HEK293T (cell line): Measurements from ENCODE around the gene NCKAP5L.

Experiments used
- CTCF ChIA-PET: fragments of 350-600 bp; formaldehyde crosslinking; extraction: SDS; loops from one replicate; lab custom pipeline; 2021; ENCODE audit warnings: antibody characterized with exemption, inconsistent platforms; lab: Yijun Ruan, JAX
- POLR2A ChIA-PET: fragments of 350-600 bp; formaldehyde crosslinking; extraction: SDS; loops from one replicate; lab custom pipeline; 2020; ENCODE audit warnings: antibody characterized with exemption, inconsistent platforms; lab: Yijun Ruan, JAX
- DNase-seq: peaks from one replicate; pipeline ENCODE4 v3.0.0; 2012; ENCODE audit warnings: mixed read lengths; ENCODE audit errors: extremely low spot score
- ARNT ChIP-seq: fragments of 450-650 bp; IDR thresholded peaks from 2 replicates; pipeline ENCODE4 v1.6.1; 2017; ENCODE audit warnings: mild to moderate bottlenecking
- BHLHE40 ChIP-seq: fragments of 450-650 bp; IDR thresholded peaks from 2 replicates; pipeline ENCODE4 v1.6.1; 2016; ENCODE audit warnings: mild to moderate bottlenecking, moderate library complexity, borderline replicate concordance
- CTBP1 ChIP-seq: fragments of 450-650 bp; IDR thresholded peaks from 2 replicates; pipeline ENCODE4 v1.6.1; 2016; ENCODE audit warnings: borderline replicate concordance
- ELF4 ChIP-seq: fragments of 450-650 bp; IDR thresholded peaks from 2 replicates; pipeline ENCODE4 v1.6.1; 2017; ENCODE audit warnings: antibody characterized with exemption
- FOXA1 ChIP-seq: fragments of 450-650 bp; IDR thresholded peaks from 2 replicates; pipeline ENCODE4 v1.6.1; 2016; ENCODE audit warnings: mild to moderate bottlenecking
- FOXK2 ChIP-seq: fragments of 450-650 bp; IDR thresholded peaks from 2 replicates; pipeline ENCODE4 v1.6.1; 2016; ENCODE audit warnings: mild to moderate bottlenecking
- FOXM1 ChIP-seq: fragments of 450-650 bp; IDR thresholded peaks from 2 replicates; pipeline ENCODE4 v1.6.1; 2017; ENCODE audit warnings: mild to moderate bottlenecking, borderline replicate concordance
- HDGF ChIP-seq: fragments of 450-650 bp; IDR thresholded peaks from 2 replicates; pipeline ENCODE4 v1.6.1; 2017; ENCODE audit warnings: antibody characterized with exemption, borderline replicate concordance
- L3MBTL2 ChIP-seq: fragments of 450-650 bp; conservative IDR thresholded peaks from 2 replicates; pipeline ENCODE4 v1.6.1; 2016; ENCODE audit warnings: mild to moderate bottlenecking
- LEF1 ChIP-seq: fragments of 450-650 bp; IDR thresholded peaks from 2 replicates; pipeline ENCODE4 v1.6.1; 2017; ENCODE audit warnings: mild to moderate bottlenecking, borderline replicate concordance
- NFRKB ChIP-seq: fragments of 450-650 bp; IDR thresholded peaks from 2 replicates; pipeline ENCODE4 v1.6.1; 2016; ENCODE audit warnings: mild to moderate bottlenecking, moderate library complexity
- PKNOX1 ChIP-seq: fragments of 450-650 bp; IDR thresholded peaks from 2 replicates; pipeline ENCODE4 v1.6.1; 2016
- SP1 ChIP-seq: fragments of 450-650 bp; IDR thresholded peaks from 2 replicates; pipeline ENCODE4 v1.6.1; 2017
- SUZ12 ChIP-seq: fragments of 450-650 bp; IDR thresholded peaks from 2 replicates; pipeline ENCODE4 v1.6.1; 2016; ENCODE audit warnings: mild to moderate bottlenecking
- TARDBP ChIP-seq: fragments of 450-650 bp; IDR thresholded peaks from 2 replicates; pipeline ENCODE4 v1.6.1; 2016
- ZNF384 ChIP-seq: fragments of 450-650 bp; IDR thresholded peaks from 2 replicates; pipeline ENCODE4 v1.6.1; 2016

The NCKAP5L gene

GRCh38 chr12:49842519-49843352 lies 14.5 kb upstream of the NCKAP5L start, which contains the start of gene BCDIN3D:
TSS of gene BCDIN3D (minus strand) at chr12:49843106. CDS start at chr12:49843087, 19 bp downstream.
- peak; percentile 86 for DNase-seq
- TF ChIP-seq FOXK2 (no peak), ELF4 (peak; percentile 58; the same call in 1 of the 2 replicates), L3MBTL2 (peak; percentile 81), PKNOX1 (peak; percentile 92)
- ChIA-PET POLR2A (interaction anchor here (0.7 to 3.6 kb wide), 28 partner anchors 9 to 325 kb away, joined by 3 to 18 read pairs (median 4); partner anchors contain the start of genes CERS5, NCKAP5L and TMBIM6), CTCF (interaction anchor here (0.6 to 1.2 kb wide), 6 partner anchors 24 to 663 kb away, joined by 3 to 4 read pairs (median 3); no protein-coding TSS in a partner anchor)

- peak; percentile 41 for DNase-seq
- ChIA-PET CTCF (interaction anchor here (0.6 to 2.7 kb wide), 10 partner anchors 10 to 1258 kb away, joined by 3 to 21 read pairs (median 4); partner anchors contain the start of gene TMBIM6), POLR2A (interaction anchor here (2.1 to 2.2 kb wide), 3 partner anchors 10 to 98 kb away, joined by 9 to 14 read pairs (median 11); partner anchors contain the start of genes NCKAP5L and TMBIM6)
- TF ChIP-seq L3MBTL2 (no peak), PKNOX1 (peak; percentile 87)
These were observed 10.9 kb upstream of the NCKAP5L start for GRCh38 chr12:49838973-49839633.

- ChIA-PET POLR2A (interaction anchor here (1.7 kb wide), 1 partner anchor 10 kb away, joined by 6 read pairs; the partner anchor contains the start of gene BCDIN3D), CTCF (interaction anchor here (0.6 to 1.1 kb wide), 2 partner anchors 16 to 92 kb away, joined by 3 read pairs; partner anchors contain the start of gene TMBIM6)
- no peak for TF ChIP-seq SP1
- no peak for TF ChIP-seq SUZ12
- no peak for TF ChIP-seq LEF1
- TF ChIP-seq TARDBP: no peak
- no peak for TF ChIP-seq ELF4
- TF ChIP-seq HDGF: no peak
- no peak for TF ChIP-seq ARNT
- no peak for DNase-seq
These were observed 4.7 kb upstream of the NCKAP5L start for GRCh38 chr12:49832836-49833421.

- no peak for TF ChIP-seq FOXA1
- ChIA-PET POLR2A (interaction anchor here (1.2 to 1.7 kb wide), 2 partner anchors 10 to 11 kb away, joined by 3 to 6 read pairs; partner anchors contain the start of gene BCDIN3D), CTCF (no interaction called here)
- DNase-seq: no peak
These were observed 3.5 kb upstream of the NCKAP5L start for GRCh38 chr12:49831717-49832116.

GRCh38 chr12:49827401-49828099 lies 663 bp downstream of the NCKAP5L start:
- TF ChIP-seq BHLHE40 (no peak), PKNOX1 (no peak), SUZ12 (no peak), L3MBTL2 (no peak), TARDBP (no peak), LEF1 (no peak), HDGF (no peak), ARNT (no peak), SP1 (no peak), NFRKB (no peak), ELF4 (no peak), FOXM1 (no peak), FOXK2 (no peak), ZNF384 (no peak), CTBP1 (no peak), FOXA1 (no peak)
- CTCF ChIA-PET: interaction anchor here (0.6 to 1.9 kb wide), 3 partner anchors 13 to 86 kb away, joined by 3 to 5 read pairs (median 4); partner anchors contain the start of gene TMBIM6
- DNase-seq: peak; percentile 79
- POLR2A ChIA-PET: interaction anchor here (0.6 to 2.3 kb wide), 17 partner anchors 7 to 237 kb away, joined by 3 to 18 read pairs (median 4); partner anchors contain the start of genes BCDIN3D and TMBIM6

- CTCF ChIA-PET: no interaction called here
- POLR2A ChIA-PET: interaction anchor here (1.6 to 2.3 kb wide), 3 partner anchors 14 to 86 kb away, joined by 5 to 12 read pairs (median 5); partner anchors contain the start of genes BCDIN3D and TMBIM6
- TF ChIP-seq ZNF384 (no peak), BHLHE40 (no peak), FOXA1 (no peak), SP1 (no peak), PKNOX1 (no peak), SUZ12 (no peak), TARDBP (no peak), ARNT (no peak), L3MBTL2 (no peak), CTBP1 (no peak), HDGF (no peak), FOXK2 (no peak), NFRKB (no peak), ELF4 (no peak), FOXM1 (no peak), LEF1 (no peak)
- DNase-seq: no peak
These were observed 1.2 kb downstream of the NCKAP5L start for GRCh38 chr12:49827051-49827400.
